Measurements from ENCODE around the gene DAD1.

Gene DAD1

DNA sequence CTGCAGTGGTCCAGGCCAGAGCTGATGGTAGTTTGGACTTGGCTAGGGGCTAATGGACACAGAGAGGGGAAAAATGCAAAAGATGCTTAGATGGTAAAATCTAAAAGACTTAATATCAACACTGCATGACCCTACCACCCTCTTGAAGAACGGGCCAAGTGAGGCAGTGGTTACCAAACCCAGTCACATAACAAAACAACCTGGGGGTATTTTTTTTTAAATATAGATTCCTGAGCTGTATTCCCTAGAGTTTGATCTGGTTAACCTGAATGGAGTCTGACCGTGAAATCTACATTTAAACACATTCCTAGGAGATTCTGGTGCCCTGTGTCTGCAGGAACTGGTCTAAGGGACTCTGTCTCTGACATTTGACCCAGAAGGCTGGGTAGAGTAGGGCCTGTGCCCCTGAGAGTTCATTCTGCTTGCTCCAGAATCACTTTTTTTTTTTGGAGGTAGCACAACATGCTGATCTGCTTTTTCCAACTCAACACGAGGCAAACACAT is 24.8 kb upstream of the DAD1 start:
- DNase-seq (ENCODE audit: low read depth in 1 of 2, low spot score in 1 of 2), result no peak
- in situ Hi-C loops (cut with HindIII; ENCODE audit: low pct_unique_long_range_greater_than_20kb, low sequenced_read_pairs), result no loop called here

DNA sequence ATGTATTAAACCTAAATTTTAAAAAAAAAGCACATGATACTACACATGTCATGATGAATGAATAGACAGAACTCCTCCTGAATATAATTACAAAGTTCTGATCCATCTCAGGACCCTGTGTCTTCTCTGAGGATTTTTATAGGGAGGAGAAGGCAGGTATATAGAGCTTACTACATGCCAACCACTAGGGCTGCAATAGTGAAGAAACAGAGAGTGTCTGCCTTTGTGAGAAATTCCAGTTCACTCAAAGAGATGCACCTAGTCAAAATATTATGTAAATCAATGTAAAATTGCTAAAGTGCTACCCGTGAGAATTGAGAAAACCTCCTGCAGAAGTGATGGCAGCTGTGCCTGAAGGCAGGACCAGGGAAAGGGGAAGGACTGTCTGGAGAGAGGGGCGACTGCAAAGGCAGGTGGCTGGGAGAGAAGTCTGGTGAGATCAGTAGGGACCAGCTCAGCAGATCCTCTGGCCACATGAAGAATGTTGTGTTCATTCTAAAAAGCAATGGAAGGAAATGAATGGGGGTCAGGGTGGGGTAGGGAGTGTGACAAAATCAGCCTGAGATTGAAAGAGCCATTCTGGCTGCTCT is 24.2 kb upstream of the DAD1 start:
- peak in 1 of 2 experiments; percentile 14 for DNase-seq (ENCODE audit: low read depth in 1 of 2, low spot score in 1 of 2)
- in situ Hi-C loops (cut with HindIII; ENCODE audit: low pct_unique_long_range_greater_than_20kb, low sequenced_read_pairs), result no loop called here
- TF ChIP-seq JUND (IDR thresholded peaks at IDR 0.05; ENCODE audit: low read depth), result no peak

More for the DNA sequence above, 24.8 kb upstream of the DAD1 start:
- TF ChIP-seq JUND (IDR thresholded peaks at IDR 0.05; ENCODE audit: low read depth), result no peak

DNA sequence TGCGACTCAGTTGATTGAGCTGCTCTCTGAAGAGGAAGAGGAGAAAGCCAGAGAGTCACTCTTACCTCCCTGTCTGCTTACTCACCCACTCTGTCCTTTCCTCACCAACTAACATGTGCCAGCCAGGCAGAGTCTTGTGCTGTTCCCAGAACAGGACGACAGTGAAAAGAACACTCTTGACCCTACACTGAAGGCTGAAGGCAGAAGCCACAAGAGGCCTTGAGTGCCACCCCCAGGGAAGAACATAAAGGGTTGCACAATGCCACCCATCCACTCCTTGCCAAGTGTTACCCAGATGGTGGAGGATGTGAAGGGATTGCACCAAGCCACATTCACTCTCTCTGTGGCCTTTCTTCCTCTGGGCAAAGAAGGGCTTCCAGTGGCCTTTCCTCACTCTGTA is 21.9 kb upstream of the DAD1 start:
- DNase-seq (ENCODE audit: low read depth in 1 of 2, low spot score in 1 of 2), result no peak
- in situ Hi-C loops (cut with HindIII; ENCODE audit: low pct_unique_long_range_greater_than_20kb, low sequenced_read_pairs), result no loop called here
- no peak for TF ChIP-seq JUND (IDR thresholded peaks at IDR 0.05; ENCODE audit: low read depth)

DNA sequence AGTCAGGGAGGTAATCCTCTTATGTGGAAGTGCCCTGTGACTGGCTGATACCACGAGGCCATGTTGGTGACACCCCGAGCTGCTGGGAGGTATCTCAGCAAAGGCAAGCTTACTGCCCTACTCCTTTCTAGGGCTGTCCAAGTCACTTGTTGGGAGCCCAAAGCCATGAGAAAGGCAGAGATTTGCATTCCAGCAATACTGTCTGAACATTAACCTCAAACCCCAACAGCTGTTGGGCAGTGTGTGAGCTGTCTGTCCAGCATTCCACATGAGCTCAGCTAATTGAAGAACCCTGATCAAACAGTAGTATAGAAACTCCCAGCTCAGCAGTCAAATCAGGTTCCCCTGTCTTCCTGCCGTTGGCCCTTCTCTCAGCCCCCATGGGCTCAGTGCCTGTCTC is 18.3 kb upstream of the DAD1 start:
- in situ Hi-C loops (cut with HindIII; ENCODE audit: low pct_unique_long_range_greater_than_20kb, low sequenced_read_pairs), result no loop called here
- no peak for TF ChIP-seq JUND (IDR thresholded peaks at IDR 0.05; ENCODE audit: low read depth)

DNA sequence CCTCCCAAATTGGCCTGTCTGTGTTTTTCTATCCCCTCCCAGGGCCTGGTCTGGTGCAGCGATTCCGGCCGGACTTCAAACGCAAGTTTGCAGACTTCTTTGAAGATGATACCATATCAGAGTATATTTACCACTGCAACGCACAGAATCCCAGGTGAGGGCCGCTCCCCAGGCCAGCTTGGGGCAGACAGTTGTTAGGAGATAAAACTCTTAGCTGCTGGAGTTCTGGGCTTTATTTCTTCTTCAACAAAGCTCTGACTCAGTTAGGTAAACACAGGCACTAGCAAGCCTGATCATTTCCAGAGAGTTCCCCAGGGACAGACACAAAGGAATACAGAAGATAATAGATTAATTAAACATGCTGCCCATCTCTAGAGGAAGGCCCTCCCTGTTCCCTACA is 17.4 kb upstream of the DAD1 start:
- in situ Hi-C loops (cut with HindIII; ENCODE audit: low pct_unique_long_range_greater_than_20kb, low sequenced_read_pairs), result no loop called here
- TF ChIP-seq JUND (IDR thresholded peaks at IDR 0.05; ENCODE audit: low read depth), result no peak
- no peak for DNase-seq (ENCODE audit: low read depth in 1 of 2, low spot score in 1 of 2)

More for the DNA sequence above, 18.3 kb upstream of the DAD1 start:
- DNase-seq (ENCODE audit: low read depth in 1 of 2, low spot score in 1 of 2), result no peak

DNA sequence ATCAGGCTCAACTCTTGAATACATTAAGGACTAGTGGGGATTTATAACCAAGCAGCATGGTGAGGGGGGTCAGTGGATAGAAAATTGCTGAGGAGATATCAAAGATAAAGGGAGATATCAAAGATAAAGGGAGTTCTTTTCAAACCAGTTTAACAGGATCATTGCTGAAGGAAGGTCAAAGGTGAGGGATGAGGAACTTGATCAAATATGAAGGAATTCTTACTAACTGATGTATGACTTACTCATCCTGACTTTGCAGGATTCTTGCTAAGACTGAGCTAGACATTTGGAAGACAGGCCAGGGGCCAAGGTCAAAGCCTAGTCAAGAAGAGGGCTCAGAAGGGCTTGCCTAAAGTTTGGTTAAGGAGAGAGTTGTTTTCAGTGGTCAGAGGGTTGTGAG is 13.8 kb upstream of the DAD1 start:
- no peak for TF ChIP-seq JUND (IDR thresholded peaks at IDR 0.05; ENCODE audit: low read depth)
- in situ Hi-C loops (cut with HindIII; ENCODE audit: low pct_unique_long_range_greater_than_20kb, low sequenced_read_pairs), result no loop called here
- DNase-seq (ENCODE audit: low read depth in 1 of 2, low spot score in 1 of 2), result no peak

DNA sequence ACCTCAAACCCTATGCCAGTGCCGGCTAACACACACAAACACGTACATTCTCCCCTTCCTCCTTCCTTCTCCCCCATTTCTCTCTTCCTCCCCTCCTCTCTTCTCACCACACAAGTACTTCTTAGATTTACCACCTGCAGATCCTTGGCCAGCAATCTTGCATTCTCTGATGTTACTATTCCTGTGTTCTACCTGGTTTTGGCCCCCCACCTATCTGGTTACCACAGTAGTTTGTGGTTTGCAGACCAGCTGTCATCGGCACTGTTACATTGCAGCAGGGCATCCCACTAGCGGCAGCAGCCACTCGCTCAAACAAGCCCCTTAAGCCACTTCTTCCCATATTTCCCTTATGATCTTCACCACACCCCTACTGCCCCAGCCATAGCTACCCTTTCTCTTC is 13.0 kb upstream of the DAD1 start:
- TF ChIP-seq JUND (IDR thresholded peaks at IDR 0.05; ENCODE audit: low read depth), result no peak
- in situ Hi-C loops (cut with HindIII; ENCODE audit: low pct_unique_long_range_greater_than_20kb, low sequenced_read_pairs), result no loop called here
- DNase-seq (ENCODE audit: low read depth in 1 of 2, low spot score in 1 of 2), result no peak

DNA sequence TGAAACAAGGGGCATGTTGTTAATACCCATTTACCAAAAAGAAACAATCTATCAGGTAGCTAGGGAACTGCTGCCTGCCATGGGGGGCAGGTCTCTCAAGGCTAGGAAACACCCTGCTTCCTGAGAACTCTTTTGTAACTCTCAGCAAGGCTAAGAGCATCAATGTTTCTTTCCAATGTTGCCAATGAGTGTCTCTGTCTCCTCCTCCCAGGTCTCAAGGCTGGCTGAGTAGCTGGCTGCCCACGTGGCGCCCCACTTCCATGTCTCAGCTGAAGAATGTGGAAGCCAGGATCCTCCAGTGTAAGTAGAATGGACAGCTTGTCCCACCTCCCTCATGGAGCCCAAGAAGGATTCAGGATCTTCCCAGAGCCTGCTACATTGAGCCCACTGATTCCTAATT is 12.4 kb upstream of the DAD1 start:
- in situ Hi-C loops (cut with HindIII; ENCODE audit: low pct_unique_long_range_greater_than_20kb, low sequenced_read_pairs), result no loop called here
- no peak for TF ChIP-seq JUND (IDR thresholded peaks at IDR 0.05; ENCODE audit: low read depth)
- DNase-seq (ENCODE audit: low read depth in 1 of 2, low spot score in 1 of 2), result no peak

DNA sequence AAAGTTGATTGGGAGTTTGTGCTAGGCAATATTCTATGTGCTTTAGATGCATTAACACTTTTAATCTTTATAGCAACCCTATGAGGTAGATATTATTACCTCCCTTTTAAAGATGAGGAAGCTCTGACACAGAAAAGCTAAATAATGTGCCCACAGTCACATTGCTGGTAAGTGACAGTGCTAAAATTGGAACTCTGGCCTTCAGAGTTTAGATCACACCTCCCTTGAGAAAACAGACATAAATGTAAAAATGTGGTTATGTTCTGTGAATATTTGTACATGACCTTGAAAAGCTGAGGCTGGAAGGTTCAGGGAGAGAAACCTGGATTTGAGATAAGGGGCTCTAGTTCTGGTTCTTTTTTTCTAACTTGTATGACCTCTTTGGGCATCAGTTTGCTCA is 11.0 kb upstream of the DAD1 start:
- in situ Hi-C loops (cut with HindIII; ENCODE audit: low pct_unique_long_range_greater_than_20kb, low sequenced_read_pairs), result no loop called here
- TF ChIP-seq JUND (IDR thresholded peaks at IDR 0.05; ENCODE audit: low read depth), result no peak
- no peak for DNase-seq (ENCODE audit: low read depth in 1 of 2, low spot score in 1 of 2)

DNA sequence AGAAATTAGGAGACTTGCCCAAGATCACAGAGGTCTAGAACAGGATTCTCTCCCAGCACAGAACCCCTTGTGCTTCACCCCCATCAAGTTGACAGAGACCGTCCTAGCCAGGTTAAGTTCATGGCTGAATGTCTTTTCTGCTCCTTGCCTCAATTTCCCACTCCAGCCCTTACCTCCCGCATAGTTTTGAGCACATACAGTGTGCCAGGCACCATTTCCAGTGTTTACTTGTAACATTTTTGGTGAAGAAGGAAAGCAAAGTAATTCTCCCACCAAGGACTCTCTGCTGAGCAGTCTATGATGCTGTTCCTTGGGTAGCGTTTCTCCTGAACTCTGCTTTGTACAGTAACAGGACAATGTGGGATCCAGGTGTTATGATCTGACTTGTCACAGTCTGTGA is 10.3 kb upstream of the DAD1 start:
- DNase-seq (ENCODE audit: low read depth in 1 of 2, low spot score in 1 of 2), result no peak
- TF ChIP-seq JUND (IDR thresholded peaks at IDR 0.05; ENCODE audit: low read depth), result no peak
- in situ Hi-C loops (cut with HindIII; ENCODE audit: low pct_unique_long_range_greater_than_20kb, low sequenced_read_pairs), result no loop called here

DNA sequence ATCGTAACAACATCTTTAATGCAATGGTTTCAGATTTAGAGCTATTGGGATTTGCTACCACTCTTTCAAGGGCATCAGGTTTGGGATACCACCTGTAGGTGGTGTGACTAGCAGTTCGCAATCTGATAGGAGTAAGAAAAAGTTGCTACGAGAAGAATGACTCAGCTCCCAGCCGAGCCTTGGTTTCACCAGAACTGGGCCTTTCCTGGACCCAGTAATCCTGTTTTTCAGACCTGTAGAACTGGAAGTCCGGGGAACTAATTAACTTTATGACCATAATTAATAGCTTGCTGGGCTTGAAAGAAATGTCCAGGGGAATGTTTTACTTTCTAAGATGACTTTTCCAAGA is 9.8 kb upstream of the DAD1 start:
- in situ Hi-C loops (cut with HindIII; ENCODE audit: low pct_unique_long_range_greater_than_20kb, low sequenced_read_pairs), result no loop called here
- peak; percentile 49 to 50 for DNase-seq (ENCODE audit: low read depth in 1 of 2, low spot score in 1 of 2)
- no peak for TF ChIP-seq JUND (IDR thresholded peaks at IDR 0.05; ENCODE audit: low read depth)

DNA sequence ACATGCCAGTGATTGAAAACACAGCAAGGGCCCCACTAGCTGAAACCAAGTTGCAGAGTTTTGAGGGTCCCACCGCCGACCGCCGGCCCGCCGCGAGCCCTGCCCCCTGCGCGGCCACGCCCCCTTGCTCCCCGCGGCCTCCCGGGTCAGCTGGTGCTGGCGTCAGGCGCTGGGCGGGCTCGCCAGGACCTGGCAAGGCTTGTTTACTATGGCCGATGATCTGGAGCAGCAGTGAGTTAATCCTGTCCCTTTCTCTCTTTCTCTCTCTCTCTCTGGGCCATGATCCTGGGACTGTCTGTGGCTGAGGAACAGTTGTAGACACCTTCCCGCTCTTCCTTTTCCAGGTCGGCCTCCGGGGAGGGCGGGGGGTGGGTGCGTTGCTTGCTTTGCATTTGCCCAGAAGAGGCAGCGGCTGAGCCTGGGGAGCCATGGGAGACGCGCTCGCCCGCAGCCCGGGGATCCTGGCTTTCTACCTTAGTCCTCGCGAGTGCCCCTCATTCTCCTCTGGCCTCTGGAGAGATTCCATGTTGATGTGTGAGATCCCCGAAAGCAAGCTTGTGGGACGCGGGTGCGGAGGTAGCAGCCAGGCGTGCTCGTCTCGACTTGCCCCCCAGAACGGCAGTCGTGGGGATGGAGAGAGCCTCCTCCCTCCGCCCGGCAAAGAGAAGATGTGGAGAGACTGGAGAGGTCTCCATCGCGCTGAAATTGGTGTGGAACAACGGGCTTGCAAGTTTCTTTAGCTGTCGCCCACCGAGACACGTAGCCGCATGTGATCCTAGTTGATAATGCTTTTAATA is 9.3 kb upstream of the DAD1 start, which contains the start of gene ABHD4:
Gene ABHD4, plus strand, starts transcription at position 202 of the 797 bp plus-strand sequence. Its CDS starts 7 bp downstream, at position 209.
- TF ChIP-seq JUND (IDR thresholded peaks at IDR 0.05; ENCODE audit: low read depth), result no peak
- peak; percentile 58 to 60 for DNase-seq (ENCODE audit: low read depth in 1 of 2, low spot score in 1 of 2)
- in situ Hi-C loops (cut with HindIII; ENCODE audit: low pct_unique_long_range_greater_than_20kb, low sequenced_read_pairs), result no loop called here

DNA sequence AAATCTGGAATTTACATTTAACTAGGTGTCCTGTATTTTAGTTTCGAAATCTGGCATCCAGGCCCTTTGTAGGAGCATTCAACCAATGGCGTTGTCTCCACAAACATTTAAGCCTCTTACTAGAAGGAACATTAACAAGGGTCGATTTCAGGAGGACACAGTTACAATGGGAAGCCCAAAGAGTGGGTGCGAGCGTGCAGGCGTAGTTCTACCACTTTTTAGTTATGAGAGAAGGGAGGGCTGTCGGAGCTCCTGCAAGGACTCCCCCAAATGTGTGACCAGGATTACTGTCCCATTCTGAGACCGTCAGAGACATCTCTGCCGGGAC is 8.7 kb upstream of the DAD1 start:
- in situ Hi-C loops (cut with HindIII; ENCODE audit: low pct_unique_long_range_greater_than_20kb, low sequenced_read_pairs), result no loop called here
- DNase-seq (ENCODE audit: low read depth in 1 of 2, low spot score in 1 of 2), result no peak

More for the DNA sequence above, 8.7 kb upstream of the DAD1 start:
- TF ChIP-seq JUND (IDR thresholded peaks at IDR 0.05; ENCODE audit: low read depth), result no peak

Measured in T47D (cell line).